GM19099 (cell line): Measurements from ENCODE around the gene SPPL3.

ENCODE experiments used
- POLR2A ChIP-seq: IDR thresholded peaks from 3 replicates; pipeline ENCODE4 v1.6.1; 2011; ENCODE audit warnings: low read depth; ENCODE audit not compliant: insufficient read length; ENCODE audit errors: extremely low read depth

Gene SPPL3

GRCh38 chr12:120928864-120929652 lies 24.9 kb upstream of the SPPL3 start:
- TF ChIP-seq POLR2A, result no peak

GRCh38 chr12:120925740-120926563 lies 21.8 kb upstream of the SPPL3 start:
- no peak for TF ChIP-seq POLR2A

- no peak for TF ChIP-seq POLR2A
Measured at GRCh38 chr12:120922279-120922678, 18.1 kb upstream of the SPPL3 start.

- no peak for TF ChIP-seq POLR2A
Measured at GRCh38 chr12:120921637-120922036, 17.5 kb upstream of the SPPL3 start.

- no peak for TF ChIP-seq POLR2A
Measured at GRCh38 chr12:120920178-120920577, 16.0 kb upstream of the SPPL3 start.

- TF ChIP-seq POLR2A, result no peak
Measured at GRCh38 chr12:120917748-120918147, 13.6 kb upstream of the SPPL3 start.

GRCh38 chr12:120916561-120916960 lies 12.4 kb upstream of the SPPL3 start:
- no peak for TF ChIP-seq POLR2A

GRCh38 chr12:120914794-120915193 lies 10.6 kb upstream of the SPPL3 start:
- no peak for TF ChIP-seq POLR2A

- TF ChIP-seq POLR2A, result no peak
Measured at GRCh38 chr12:120909633-120910298, 5.6 kb upstream of the SPPL3 start.

- no peak for TF ChIP-seq POLR2A
Measured at GRCh38 chr12:120905856-120906384, 1.8 kb upstream of the SPPL3 start.

- peak; percentile 41 for TF ChIP-seq POLR2A
Measured at GRCh38 chr12:120903412-120904196, 554 bp downstream of the SPPL3 start.

- TF ChIP-seq POLR2A, result no peak
Measured at GRCh38 chr12:120902846-120903411, 1.2 kb downstream of the SPPL3 start.

GRCh38 chr12:120901818-120902217 lies 2.3 kb downstream of the SPPL3 start:
- no peak for TF ChIP-seq POLR2A

- TF ChIP-seq POLR2A, result no peak
Measured at GRCh38 chr12:120895532-120895931, 8.6 kb downstream of the SPPL3 start.
